Hepatocyte (in vitro differentiated cells): Measurements from ENCODE around the gene ALDH1B1. TPM values are rescaled to one million over a fixed set of nuclear protein-coding genes. Genes with fewer than 3 reads are reported as not detected.

Source experiments
- DNase-seq: peaks from one replicate; pipeline ENCODE4 v3.0.0-alpha.2; 2016; ENCODE audit warnings: low spot score
- H2AFZ ChIP-seq: fragments of 200-600 bp; sonication (generic); 2 replicates; pipeline ENCODE4 v1.6.0; 2016; ENCODE audit warnings: antibody characterized with exemption, mild to moderate bottlenecking
- H3K27ac ChIP-seq: fragments of 200-600 bp; sonication (generic); 2 replicates; pipeline ENCODE4 v1.5.1; 2016; ENCODE audit warnings: mild to moderate bottlenecking
- H3K27me3 ChIP-seq: fragments of 200-600 bp; sonication (generic); 2 replicates; pipeline ENCODE4 v1.6.1; 2016
- H3K36me3 ChIP-seq: fragments of 200-600 bp; sonication (generic); replicated peaks from 2 replicates; pipeline ENCODE4 v1.5.1; 2016; ENCODE audit warnings: low read depth; ENCODE audit not compliant: insufficient read depth
- H3K4me1 ChIP-seq: fragments of 200-600 bp; sonication (generic); 2 replicates; pipeline ENCODE4 v1.5.1; 2016; ENCODE audit warnings: mild to moderate bottlenecking, moderate library complexity; ENCODE audit not compliant: insufficient read depth
- H3K4me2 ChIP-seq: fragments of 200-600 bp; sonication (generic); 2 replicates; pipeline ENCODE4 v1.6.0; 2016
- H3K4me3 ChIP-seq: fragments of 200-600 bp; sonication (generic); 2 replicates; pipeline ENCODE4 v1.5.1; 2016; ENCODE audit warnings: mild to moderate bottlenecking
- H3K79me2 ChIP-seq: fragments of 200-600 bp; sonication (generic); 2 replicates; pipeline ENCODE4 v1.6.0; 2017; ENCODE audit warnings: mild to moderate bottlenecking
- H3K9me2 ChIP-seq: fragments of 200-600 bp; sonication (generic); replicated peaks from 2 replicates; pipeline ENCODE4 v1.6.0; 2017; ENCODE audit warnings: mild to moderate bottlenecking; ENCODE audit not compliant: insufficient read depth
- H3K9me3 ChIP-seq: fragments of 200-600 bp; sonication (generic); 2 replicates; pipeline ENCODE4 v1.5.1; 2016; ENCODE audit warnings: low read depth, mild to moderate bottlenecking
- H4K20me1 ChIP-seq: fragments of 200-600 bp; sonication (generic); 2 replicates; pipeline ENCODE4 v1.6.0; 2016; ENCODE audit warnings: mild to moderate bottlenecking; ENCODE audit not compliant: insufficient read depth, poor library complexity, severe bottlenecking
- EZH2 ChIP-seq: fragments of 200-600 bp; sonication (generic); IDR thresholded peaks from 2 replicates; pipeline ENCODE4 v1.6.1; 2016; ENCODE audit warnings: antibody characterized with exemption, mild to moderate bottlenecking, borderline replicate concordance
- EZH2phosphoT487 ChIP-seq: fragments of 200-600 bp; sonication (generic); IDR thresholded peaks from one replicate; pipeline ENCODE4 v1.6.1; 2018; ENCODE audit warnings: antibody characterized with exemption, mild to moderate bottlenecking, low read depth, moderate library complexity; ENCODE audit not compliant: unreplicated experiment, severe bottlenecking
- WGBS: methylation state at CpG from one replicate; pipeline ENCODE4 v1.1.6; 2016; ENCODE audit warnings: low lambda C conversion rate; ENCODE audit errors: missing lambda C conversion rate; 5-methylcytosine and 5-hydroxymethylcytosine counted together
- polyA plus RNA-seq: library from polyadenylated mRNA; unstranded; fragments of >200 nt; fragmentation: Nextera tagmentation; extraction: Ambion mirVana; gene quantifications from 2 replicates; pipeline ENCODE4 v1.2.1, GENCODE V29; 2016
- total RNA-seq: library from RNA; depleted of rRNA; stranded (reverse); fragments of >200 nt; gene quantifications from 2 replicates; pipeline ENCODE4 v1.2.3, GENCODE V29; 2014
- TF ChIP-seq, protein P1 (sequence below): fragments of 200-600 bp; sonication (generic); IDR thresholded peaks from 2 replicates; pipeline ENCODE4 v1.5.1; 2016; ENCODE audit warnings: antibody characterized with exemption, mild to moderate bottlenecking; ENCODE audit not compliant: poor library complexity

The ALDH1B1 gene
- total and polyA plus RNA-seq, 2 experiments from 2014 or later: 30.9 to 45.8 TPM

DNA sequence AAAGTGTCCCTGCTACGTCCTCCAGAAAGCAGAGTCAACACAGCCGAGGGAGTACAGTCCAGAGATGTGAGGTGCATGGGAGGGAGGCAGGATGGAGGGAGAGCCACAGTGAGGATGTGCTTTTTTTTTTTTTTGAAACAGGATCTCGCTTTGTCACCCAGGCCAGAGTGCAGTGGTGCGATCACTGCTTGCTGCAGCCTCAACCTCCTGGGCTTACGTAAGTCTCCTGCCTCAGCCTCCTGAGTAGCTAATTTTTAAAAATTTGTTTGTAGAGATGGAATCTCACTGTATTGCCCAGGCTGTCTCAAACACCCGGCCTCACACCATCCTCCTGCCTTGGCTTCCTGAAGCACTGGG lies 33.2 kb upstream of the ALDH1B1 start:
- Histone ChIP-seq H3K9me3 (no peaks in the 10 kb centered on the region), H3K36me3 (no peaks in the 10 kb centered on the region), H3K4me1 (peaks cover 5% of the 10 kb centered on the region), H2AFZ (no peak overlapping the region), H3K27me3 (no peaks in the 10 kb centered on the region), H3K27ac (no peak overlapping the region), H4K20me1 (no peaks in the 10 kb centered on the region), H3K4me2 (no peak overlapping the region), H3K4me3 (no peak overlapping the region), H3K9me2 (no peaks in the 10 kb centered on the region), H3K79me2 (no peaks in the 10 kb centered on the region)
- no peak for TF ChIP-seq EZH2
- no peak for TF ChIP-seq EZH2phosphoT487
- DNase-seq: no peak
- WGBS: 79% methylated on average over 6 of the region's 6 CpGs

DNA sequence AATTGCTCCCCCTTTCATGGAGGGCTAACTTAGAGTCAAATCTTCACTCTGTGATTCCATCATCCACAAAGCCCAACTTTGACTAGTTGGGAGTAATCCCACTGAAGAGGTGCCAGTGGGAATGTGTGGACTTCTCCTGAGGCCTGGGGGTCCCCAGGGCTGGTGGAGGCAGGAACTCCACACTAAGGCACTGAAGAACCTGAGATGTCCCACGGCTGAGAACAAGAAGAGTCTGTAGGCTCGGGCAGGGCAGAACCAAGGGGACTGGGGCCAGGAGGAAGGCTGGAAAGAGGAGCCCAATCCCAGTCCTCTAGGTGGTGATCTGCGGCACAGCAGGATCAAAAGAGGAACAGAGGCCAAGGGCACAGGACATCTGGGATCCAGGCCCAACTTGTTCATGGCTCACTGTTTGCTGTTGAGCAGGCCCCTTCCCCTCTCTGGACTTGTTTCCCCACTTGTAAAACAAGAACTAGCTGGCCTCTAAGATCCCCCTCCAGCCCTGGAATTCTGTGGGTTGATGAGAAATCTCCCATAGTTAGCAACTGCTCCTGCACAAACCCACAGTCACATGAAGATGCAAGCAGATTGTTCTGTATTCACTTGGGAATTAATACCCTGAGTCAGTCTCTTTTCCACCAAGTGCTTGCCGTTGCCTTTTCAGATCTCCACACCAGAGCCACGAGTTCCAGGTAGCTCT lies 32.7 kb upstream of the ALDH1B1 start:
- Histone ChIP-seq H3K36me3 (no peaks in the 10 kb centered on the region), H3K9me2 (no peaks in the 10 kb centered on the region), H3K79me2 (no peaks in the 10 kb centered on the region), H3K27ac (no peak overlapping the region), H3K9me3 (no peaks in the 10 kb centered on the region), H4K20me1 (no peaks in the 10 kb centered on the region), H2AFZ (no peak overlapping the region), H3K4me2 (no peak overlapping the region), H3K4me3 (no peak overlapping the region), H3K4me1 (peaks cover 5% of the 10 kb centered on the region), H3K27me3 (no peaks in the 10 kb centered on the region)
- DNase-seq: no peak
- 69% methylated on average over 5 of the region's 5 CpGs for WGBS
- TF ChIP-seq, protein P1, sequence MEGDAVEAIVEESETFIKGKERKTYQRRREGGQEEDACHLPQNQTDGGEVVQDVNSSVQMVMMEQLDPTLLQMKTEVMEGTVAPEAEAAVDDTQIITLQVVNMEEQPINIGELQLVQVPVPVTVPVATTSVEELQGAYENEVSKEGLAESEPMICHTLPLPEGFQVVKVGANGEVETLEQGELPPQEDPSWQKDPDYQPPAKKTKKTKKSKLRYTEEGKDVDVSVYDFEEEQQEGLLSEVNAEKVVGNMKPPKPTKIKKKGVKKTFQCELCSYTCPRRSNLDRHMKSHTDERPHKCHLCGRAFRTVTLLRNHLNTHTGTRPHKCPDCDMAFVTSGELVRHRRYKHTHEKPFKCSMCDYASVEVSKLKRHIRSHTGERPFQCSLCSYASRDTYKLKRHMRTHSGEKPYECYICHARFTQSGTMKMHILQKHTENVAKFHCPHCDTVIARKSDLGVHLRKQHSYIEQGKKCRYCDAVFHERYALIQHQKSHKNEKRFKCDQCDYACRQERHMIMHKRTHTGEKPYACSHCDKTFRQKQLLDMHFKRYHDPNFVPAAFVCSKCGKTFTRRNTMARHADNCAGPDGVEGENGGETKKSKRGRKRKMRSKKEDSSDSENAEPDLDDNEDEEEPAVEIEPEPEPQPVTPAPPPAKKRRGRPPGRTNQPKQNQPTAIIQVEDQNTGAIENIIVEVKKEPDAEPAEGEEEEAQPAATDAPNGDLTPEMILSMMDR: no peak
- no peak for TF ChIP-seq EZH2phosphoT487
- no peak for TF ChIP-seq EZH2

DNA sequence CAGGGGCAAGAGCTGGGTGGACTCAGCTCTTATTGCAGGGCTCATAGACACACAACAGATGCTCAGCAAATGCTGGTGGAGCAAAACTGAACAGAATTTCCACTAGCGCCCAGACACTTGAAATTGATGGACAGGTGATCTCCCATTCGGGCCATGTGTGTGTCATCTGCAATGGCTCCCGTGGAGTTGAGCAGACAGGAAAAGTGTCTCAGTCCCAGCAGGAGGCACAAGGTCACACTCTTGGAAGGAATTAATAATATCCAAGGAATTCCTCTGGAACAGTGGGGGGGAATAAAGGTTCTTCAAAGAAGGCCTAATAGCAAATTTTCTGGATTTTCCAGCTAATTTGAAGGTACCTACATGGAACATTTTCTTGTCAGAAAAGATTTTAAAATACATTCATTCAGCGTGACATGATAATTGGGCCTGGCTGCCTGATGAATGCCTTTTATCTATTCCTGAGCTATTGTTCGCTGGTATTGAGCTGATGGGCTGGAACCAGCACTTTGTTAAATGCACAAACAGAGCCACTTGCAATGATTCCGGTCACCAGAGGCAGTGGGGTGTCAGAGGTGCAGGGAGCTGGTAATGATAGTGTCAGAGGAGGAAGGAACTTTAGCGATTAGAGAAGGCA lies 31.5 kb upstream of the ALDH1B1 start:
- Histone ChIP-seq H3K4me2 (no peak overlapping the region), H3K79me2 (no peaks in the 10 kb centered on the region), H3K4me1 (peaks cover 5% of the 10 kb centered on the region), H3K27ac (no peak overlapping the region), H3K9me2 (no peaks in the 10 kb centered on the region), H2AFZ (no peak overlapping the region), H3K9me3 (no peaks in the 10 kb centered on the region), H3K36me3 (no peaks in the 10 kb centered on the region), H3K27me3 (no peaks in the 10 kb centered on the region), H3K4me3 (no peak overlapping the region), H4K20me1 (no peaks in the 10 kb centered on the region)
- WGBS: 80% methylated on average over 7 of the region's 7 CpGs
- TF ChIP-seq EZH2 (no peak), EZH2phosphoT487 (no peak)
- TF ChIP-seq, protein P1: no peak
- no peak for DNase-seq

DNA sequence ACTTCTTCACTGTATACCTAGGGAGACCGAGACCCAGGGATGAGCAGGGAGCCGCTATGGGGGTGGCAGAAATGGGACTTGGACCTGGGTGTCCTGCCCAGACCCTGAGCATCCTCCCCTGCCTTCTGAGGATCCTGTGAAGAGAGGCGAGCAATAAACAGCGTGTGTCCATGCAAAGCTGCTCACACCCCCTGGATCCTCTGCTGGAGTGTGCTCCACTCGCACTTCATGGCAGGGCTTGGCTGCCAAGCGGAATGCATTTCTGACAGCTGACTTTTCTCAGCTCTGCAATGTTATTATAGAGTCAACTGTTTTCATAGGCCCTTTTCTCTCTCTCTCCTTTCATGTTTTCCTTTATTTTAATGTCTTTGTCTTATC lies 31.0 kb upstream of the ALDH1B1 start:
- H2AFZ ChIP-seq: no peak overlapping the region
- H3K36me3 ChIP-seq: no peaks in the 10 kb centered on the region
- H3K9me3 ChIP-seq: no peaks in the 10 kb centered on the region
- H3K27ac ChIP-seq: no peak overlapping the region
- no peak for DNase-seq
- no peaks in the 10 kb centered on the region for H3K9me2 ChIP-seq
- H3K4me1 ChIP-seq: peaks cover 5% of the 10 kb centered on the region
- H4K20me1 ChIP-seq: no peaks in the 10 kb centered on the region
- TF ChIP-seq EZH2: no peak
- TF ChIP-seq, protein P1: no peak
- 88% methylated on average over 6 of the region's 6 CpGs for WGBS
- no peak overlapping the region for H3K4me2 ChIP-seq
- no peak overlapping the region for H3K4me3 ChIP-seq
- H3K27me3 ChIP-seq: no peaks in the 10 kb centered on the region
- H3K79me2 ChIP-seq: no peaks in the 10 kb centered on the region
